Measurements from ENCODE around the gene ZYG11A.
"Not testable (repeated sequence)": the region's sequence is repeated elsewhere in the genome, so short reads cannot be mapped to it uniquely, and the experiment has no call there.

DNA sequence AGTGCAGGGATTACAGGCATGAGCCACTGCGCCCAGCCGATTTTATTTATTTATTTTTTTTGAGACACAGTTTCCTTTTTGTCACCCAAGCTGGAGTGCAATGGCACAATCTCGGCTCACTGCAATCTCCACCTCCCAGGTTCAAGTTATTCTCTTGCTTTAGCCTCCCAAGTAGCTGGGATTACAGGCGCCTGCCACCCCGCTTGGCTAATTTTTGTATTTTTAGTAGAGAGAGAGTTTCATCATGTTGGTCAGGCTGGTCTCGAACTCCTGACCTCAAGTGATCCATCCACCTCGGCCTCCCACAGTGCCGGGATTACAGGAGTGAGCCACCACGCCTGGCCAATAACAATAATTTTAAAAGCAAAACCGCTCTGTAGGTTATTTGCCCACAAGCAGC lies 3.4 kb upstream of the ZYG11A start:
- not testable (repeated sequence) for TF ChIP-seq EZH2 (IDR thresholded peaks at IDR 0.05); POLR2AphosphoS5 (IDR thresholded peaks at IDR 0.05; ENCODE audit: borderline replicate concordance, low read depth, low read length)

All from SK-N-MC (cell line).